Activated CD4-positive, alpha-beta memory T cell treated with anti-CD3 and anti-CD28 coated beads for 36 hours (primary cell): Measurements from ENCODE around the gene SMIM29. TPM values are rescaled to one million over a fixed set of nuclear protein-coding genes. Genes with fewer than 3 reads are reported as not detected.

Source experiments
- CTCF ChIA-PET: fragments of 350-600 bp; sonication (Branson Sonifier 250); formaldehyde crosslinking; loops from one replicate; lab custom pipeline; 2021; ENCODE audit warnings: antibody characterized with exemption, inconsistent platforms; lab: Charles Lee
- POLR2A ChIA-PET: fragments of 350-600 bp; sonication (Branson Sonifier 250); formaldehyde crosslinking; loops from one replicate; lab custom pipeline; 2021; ENCODE audit warnings: antibody characterized with exemption; lab: Charles Lee
- DNase-seq: peaks from one replicate; pipeline ENCODE4 v3.0.0-alpha.2; 2020
- H3K27ac Mint-ChIP-seq: one replicate; pipeline ENCODE4 v1.8.0; 2021; ENCODE audit warnings: mixed read lengths
- H3K27me3 Mint-ChIP-seq: one replicate; pipeline ENCODE4 v1.8.0; 2021; ENCODE audit warnings: mixed read lengths
- H3K36me3 Mint-ChIP-seq: one replicate; pipeline ENCODE4 v1.8.0; 2021; ENCODE audit warnings: mixed read lengths
- H3K4me1 Mint-ChIP-seq: one replicate; pipeline ENCODE4 v1.8.0; 2021; ENCODE audit warnings: low read depth, mixed read lengths
- H3K4me3 Mint-ChIP-seq: one replicate; pipeline ENCODE4 v1.8.0; 2021; ENCODE audit warnings: mild to moderate bottlenecking, mixed read lengths
- H3K9me3 Mint-ChIP-seq: one replicate; pipeline ENCODE4 v1.8.0; 2021; ENCODE audit warnings: mixed read lengths
- intact Hi-C: fragments of 100-400 bp; cut with micrococcal nuclease; formaldehyde crosslinking; loops from one replicate; pipeline ENCODE4 v1.15.1; 2023
- total RNA-seq, 2 experiments: library from RNA; stranded (reverse); gene quantifications; one replicate each; pipeline ENCODE4 v1.2.3, GENCODE V29; 2021

Gene SMIM29
- 10 to 100 TPM; 22.4 to 25.2 TPM for total RNA-seq

GRCh38 chr6:34248727-34249468, at the start of gene SMIM29:
TSS of gene SMIM29 (minus strand) at chr6:34249006. CDS start at chr6:34247791, 1,215 bp downstream.
- Mint-ChIP-seq H3K4me1 (peaks cover 50% of the 10 kb centered on the region), H3K36me3 (peaks cover 18% of the 10 kb centered on the region)

DNA sequence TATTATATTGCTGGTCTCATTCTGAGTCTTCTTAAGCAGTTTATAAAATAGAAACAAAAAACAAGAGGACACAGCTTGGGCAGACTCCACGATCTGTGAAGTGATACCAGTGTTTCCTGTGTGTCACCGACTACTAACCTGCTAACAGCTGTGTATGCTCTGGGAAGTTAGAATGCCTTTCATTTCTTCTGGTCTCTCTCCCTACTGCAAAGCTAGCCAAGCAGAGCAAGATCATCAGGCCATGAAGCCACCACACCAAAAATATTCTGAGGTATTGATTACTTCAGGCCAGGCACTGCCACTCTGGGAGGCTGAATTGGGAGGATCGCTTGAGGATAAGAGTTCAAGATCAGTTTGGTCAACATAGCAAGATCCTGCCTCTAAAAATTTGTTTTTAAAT, 46.9 kb upstream of the SMIM29 start:
- CTCF ChIA-PET = no interaction called here
- no peaks in the 10 kb centered on the region for H3K9me3 Mint-ChIP-seq
- H3K4me1 Mint-ChIP-seq = peaks cover 8% of the 10 kb centered on the region
- H3K27ac Mint-ChIP-seq = peak overlapping the region; percentile 49
- no peak for DNase-seq
- peaks cover 15% of the 10 kb centered on the region for H3K36me3 Mint-ChIP-seq
- POLR2A ChIA-PET = no interaction called here
- intact Hi-C loops = no loop called here
- H3K27me3 Mint-ChIP-seq = no peaks in the 10 kb centered on the region
- H3K4me3 Mint-ChIP-seq = no peak overlapping the region

More at GRCh38 chr6:34248727-34249468, at the start of gene SMIM29:
- peak within 1 kb of the TSS; percentile 86 for H3K27ac Mint-ChIP-seq
- peak within 1 kb of the TSS; percentile 92 for H3K4me3 Mint-ChIP-seq
- H3K27me3 Mint-ChIP-seq = no peaks in the 10 kb centered on the region
- intact Hi-C loops = loop anchor here (1.0 to 5.0 kb wide), 6 partner anchors 13 to 360 kb away; partner anchors contain the start of genes HMGA1 and NUDT3
- H3K9me3 Mint-ChIP-seq = no peaks in the 10 kb centered on the region
- peak; percentile 98 for DNase-seq
- ChIA-PET CTCF (interaction anchor here (0.6 to 4.6 kb wide), 22 partner anchors 12 to 360 kb away, joined by 3 to 40 read pairs (median 6); partner anchors contain the start of genes HMGA1, NUDT3 and RPS10), POLR2A (interaction anchor here (0.6 to 3.1 kb wide), 12 partner anchors 9 to 468 kb away, joined by 3 to 19 read pairs (median 5); partner anchors contain the start of genes HMGA1 and RPS10)

DNA sequence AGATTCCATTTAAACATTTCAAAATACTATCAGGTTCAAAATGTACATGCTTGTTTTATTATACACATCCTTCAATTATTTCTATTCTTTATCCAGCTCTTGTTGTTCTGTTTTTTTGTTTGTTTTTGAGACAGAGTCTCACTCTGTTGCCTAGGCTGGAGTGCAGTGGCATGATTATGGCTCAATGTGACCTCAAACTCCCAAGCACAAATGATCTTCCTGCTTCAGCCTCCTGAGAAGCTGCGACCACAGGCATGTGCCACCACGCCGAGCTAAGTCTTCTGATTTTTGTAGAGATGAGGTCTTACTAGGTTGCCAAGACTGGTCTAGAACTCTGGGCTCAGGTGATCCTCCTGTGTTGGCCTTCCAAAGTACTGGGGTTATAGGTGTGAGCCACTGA, 44.1 kb upstream of the SMIM29 start:
- Mint-ChIP-seq H3K36me3 (peaks cover 19% of the 10 kb centered on the region), H3K9me3 (no peaks in the 10 kb centered on the region), H3K4me1 (peaks cover 16% of the 10 kb centered on the region), H3K27ac (no peak overlapping the region), H3K27me3 (no peaks in the 10 kb centered on the region), H3K4me3 (no peak overlapping the region)
- CTCF ChIA-PET = no interaction called here
- intact Hi-C loops = no loop called here
- POLR2A ChIA-PET = no interaction called here
- no peak for DNase-seq

DNA sequence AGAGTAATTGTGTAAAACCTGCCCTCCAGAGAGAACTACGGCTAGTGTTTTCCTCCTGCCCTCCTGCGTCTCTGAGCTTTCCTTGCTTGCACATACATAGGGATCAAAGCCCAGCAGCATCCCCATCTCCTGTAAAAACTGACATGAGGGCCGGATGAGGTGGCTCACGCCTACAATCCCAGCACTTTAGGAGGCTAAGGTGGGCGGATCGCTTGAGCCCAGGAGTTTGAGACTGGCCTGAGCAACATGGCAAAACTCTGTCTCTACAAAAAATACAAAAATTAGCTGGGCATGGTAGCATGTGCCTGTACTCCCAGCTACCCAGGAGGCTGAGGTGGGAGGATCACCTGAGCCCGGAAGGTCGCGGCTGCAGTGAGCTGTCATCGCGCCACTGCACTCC, 40.3 kb upstream of the SMIM29 start:
- Mint-ChIP-seq H3K36me3 (peaks cover 27% of the 10 kb centered on the region), H3K4me3 (no peak overlapping the region), H3K27ac (peak overlapping the region; percentile 45), H3K9me3 (no peaks in the 10 kb centered on the region), H3K4me1 (peaks cover 8% of the 10 kb centered on the region), H3K27me3 (no peaks in the 10 kb centered on the region)
- no peak for DNase-seq
- intact Hi-C loops = no loop called here
- ChIA-PET POLR2A (no interaction called here), CTCF (interaction anchor here (1.0 to 1.1 kb wide), 2 partner anchors 16 to 126 kb away, joined by 3 to 5 read pairs; no protein-coding TSS in a partner anchor)

DNA sequence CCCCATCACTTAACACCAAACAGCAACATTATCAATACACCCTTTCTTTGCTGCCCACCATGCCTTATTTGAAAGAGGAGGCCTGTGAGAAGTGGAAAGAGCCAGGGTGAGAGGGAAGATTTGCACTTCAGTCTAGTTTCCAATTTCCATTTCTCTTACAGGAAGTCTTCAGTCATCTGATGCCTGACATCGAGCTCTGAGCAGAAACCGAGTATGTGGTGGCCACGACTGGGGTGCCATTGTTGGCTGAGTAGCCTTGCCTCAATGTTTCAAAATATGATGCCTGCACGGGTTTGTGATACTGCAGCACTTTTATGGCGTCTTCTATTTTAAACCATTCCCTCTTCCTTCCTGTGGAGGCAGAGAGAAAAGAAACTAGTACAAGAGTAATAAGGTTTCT, 39.8 kb upstream of the SMIM29 start:
- Mint-ChIP-seq H3K27me3 (no peaks in the 10 kb centered on the region), H3K9me3 (no peaks in the 10 kb centered on the region), H3K4me1 (peaks cover 8% of the 10 kb centered on the region), H3K4me3 (no peak overlapping the region), H3K36me3 (peaks cover 27% of the 10 kb centered on the region), H3K27ac (peak overlapping the region; percentile 45)
- intact Hi-C loops = no loop called here
- ChIA-PET POLR2A (no interaction called here), CTCF (interaction anchor here (1.0 to 1.1 kb wide), 2 partner anchors 15 to 127 kb away, joined by 3 to 5 read pairs; no protein-coding TSS in a partner anchor)
- peak; percentile 52 for DNase-seq

GRCh38 chr6:34285448-34286164, 36.8 kb upstream of the SMIM29 start:
- H3K27me3 Mint-ChIP-seq = no peaks in the 10 kb centered on the region
- H3K9me3 Mint-ChIP-seq = no peaks in the 10 kb centered on the region
- intact Hi-C loops = no loop called here
- no peak for DNase-seq
- peaks cover 20% of the 10 kb centered on the region for H3K36me3 Mint-ChIP-seq
- ChIA-PET POLR2A (no interaction called here), CTCF (no interaction called here)
- no peak overlapping the region for H3K4me3 Mint-ChIP-seq
- no peak overlapping the region for H3K27ac Mint-ChIP-seq
- H3K4me1 Mint-ChIP-seq = peaks cover 8% of the 10 kb centered on the region

- intact Hi-C loops = no loop called here
- peaks cover 20% of the 10 kb centered on the region for H3K36me3 Mint-ChIP-seq
- ChIA-PET CTCF (no interaction called here), POLR2A (no interaction called here)
- DNase-seq = no peak
- no peak overlapping the region for H3K4me3 Mint-ChIP-seq
- H3K27ac Mint-ChIP-seq = no peak overlapping the region
- no peaks in the 10 kb centered on the region for H3K9me3 Mint-ChIP-seq
- no peaks in the 10 kb centered on the region for H3K27me3 Mint-ChIP-seq
- peaks cover 8% of the 10 kb centered on the region for H3K4me1 Mint-ChIP-seq
Observed at GRCh38 chr6:34284563-34285447, 36.0 kb upstream of the SMIM29 start.

DNA sequence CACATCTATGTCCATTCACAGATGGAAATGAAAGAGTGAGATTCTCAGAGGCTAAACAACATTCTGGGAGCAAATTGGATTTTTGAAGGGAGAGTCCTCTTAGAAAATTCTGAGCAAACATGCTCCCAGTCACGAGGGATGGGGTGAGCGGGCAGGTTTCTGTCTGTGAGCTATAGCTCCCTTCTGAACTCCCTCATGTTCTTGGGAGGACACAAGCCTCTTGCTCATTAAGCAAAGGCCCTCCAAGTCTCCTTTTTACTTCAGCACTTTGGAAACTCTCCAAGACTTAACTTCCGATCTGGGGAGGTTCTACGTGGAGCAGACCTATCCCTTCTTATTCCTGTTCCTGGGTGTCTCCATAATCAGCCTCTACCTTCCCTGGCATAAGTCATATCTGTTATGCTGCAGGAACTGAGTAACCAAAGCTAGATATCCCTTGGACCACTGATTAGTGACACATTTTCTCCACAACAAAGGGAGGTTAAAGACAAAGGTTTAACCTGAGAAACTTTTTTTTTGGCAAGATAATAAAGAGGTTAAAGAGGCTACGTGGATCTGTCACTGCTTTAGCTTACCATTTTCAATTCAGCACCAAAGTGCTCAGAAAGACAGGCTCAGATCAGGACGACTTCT, 33.0 kb upstream of the SMIM29 start:
- intact Hi-C loops = no loop called here
- H3K9me3 Mint-ChIP-seq = no peaks in the 10 kb centered on the region
- no peak for DNase-seq
- H3K36me3 Mint-ChIP-seq = peaks cover 15% of the 10 kb centered on the region
- no peaks in the 10 kb centered on the region for H3K4me1 Mint-ChIP-seq
- no peaks in the 10 kb centered on the region for H3K27me3 Mint-ChIP-seq
- ChIA-PET POLR2A (no interaction called here), CTCF (interaction anchor here (1.0 kb wide), 1 partner anchor 118 kb away, joined by 3 read pairs; no protein-coding TSS in a partner anchor)
- H3K4me3 Mint-ChIP-seq = no peak overlapping the region
- no peak overlapping the region for H3K27ac Mint-ChIP-seq

- ChIA-PET POLR2A (no interaction called here), CTCF (interaction anchor here (0.6 kb wide), 1 partner anchor 731 kb away, joined by 3 read pairs; no protein-coding TSS in a partner anchor)
- intact Hi-C loops = no loop called here
- H3K27ac Mint-ChIP-seq = no peak overlapping the region
- peaks cover 9% of the 10 kb centered on the region for H3K36me3 Mint-ChIP-seq
- peaks cover 2% of the 10 kb centered on the region for H3K4me1 Mint-ChIP-seq
- no peaks in the 10 kb centered on the region for H3K27me3 Mint-ChIP-seq
- no peak for DNase-seq
- no peaks in the 10 kb centered on the region for H3K9me3 Mint-ChIP-seq
- H3K4me3 Mint-ChIP-seq = no peak overlapping the region
Observed at GRCh38 chr6:34280216-34280615, 31.4 kb upstream of the SMIM29 start.

- no peaks in the 10 kb centered on the region for H3K27me3 Mint-ChIP-seq
- intact Hi-C loops = no loop called here
- no peak overlapping the region for H3K27ac Mint-ChIP-seq
- H3K36me3 Mint-ChIP-seq = peaks cover 5% of the 10 kb centered on the region
- H3K4me3 Mint-ChIP-seq = no peak overlapping the region
- ChIA-PET CTCF (interaction anchor here (3.4 kb wide), 1 partner anchor 29 kb away, joined by 10 read pairs; no protein-coding TSS in a partner anchor), POLR2A (no interaction called here)
- no peak for DNase-seq
- H3K4me1 Mint-ChIP-seq = peaks cover 2% of the 10 kb centered on the region
- H3K9me3 Mint-ChIP-seq = no peaks in the 10 kb centered on the region
Observed at GRCh38 chr6:34278833-34279232, 30.0 kb upstream of the SMIM29 start.

GRCh38 chr6:34277763-34278112, 28.9 kb upstream of the SMIM29 start:
- Mint-ChIP-seq H3K27ac (no peak overlapping the region), H3K36me3 (peaks cover 4% of the 10 kb centered on the region), H3K9me3 (no peaks in the 10 kb centered on the region), H3K4me3 (no peak overlapping the region), H3K27me3 (no peaks in the 10 kb centered on the region), H3K4me1 (peaks cover 2% of the 10 kb centered on the region)
- DNase-seq = no peak
- intact Hi-C loops = no loop called here
- ChIA-PET POLR2A (no interaction called here), CTCF (interaction anchor here (1.0 to 3.4 kb wide), 2 partner anchors 28 to 82 kb away, joined by 3 to 10 read pairs; no protein-coding TSS in a partner anchor)
